Muscle of leg (tissue), 11 donors: ENCODE measurements around the gene FAM124A. TPM values are rescaled to one million over a fixed set of nuclear protein-coding genes. Genes with fewer than 3 reads are reported as not detected.

Experiments
- DNase-seq: peaks from one replicate; pipeline ENCODE4 v3.0.0; 2013
- H3K27ac ChIP-seq: one replicate; pipeline ENCODE4 v1.5.1; 2013; ENCODE audit warnings: mild to moderate bottlenecking, low read length, control low read depth
- H3K27me3 ChIP-seq: one replicate; pipeline ENCODE4 v1.6.1; 2013; ENCODE audit warnings: low read length; ENCODE audit not compliant: control insufficient read depth, insufficient read depth
- H3K36me3 ChIP-seq: one replicate; pipeline ENCODE4 v1.6.1; 2013; ENCODE audit warnings: low read length; ENCODE audit not compliant: control insufficient read depth, insufficient read depth
- H3K4me1 ChIP-seq: one replicate; pipeline ENCODE4 v1.6.1; 2013; ENCODE audit warnings: low read length; ENCODE audit not compliant: control insufficient read depth, insufficient read depth
- H3K4me3 ChIP-seq: one replicate; pipeline ENCODE4 v1.5.1; 2013; ENCODE audit warnings: low read length, control low read depth
- H3K9me3 ChIP-seq: replicated peaks from 2 replicates; pipeline ENCODE4 v1.6.1; 2013; ENCODE audit warnings: low read depth, low read length; ENCODE audit not compliant: control insufficient read depth
- WGBS: methylation state at CpG from one replicate; pipeline ENCODE4 v1.1.5; 2013; ENCODE audit warnings: missing lambda C conversion rate; ENCODE audit not compliant: insufficient coverage; 5-methylcytosine and 5-hydroxymethylcytosine counted together
- polyA plus RNA-seq, 8 donors: library from polyadenylated mRNA; unstranded; fragments of 120-200 nt; gene quantifications; one replicate each; pipeline versions ENCODE4 v1.2.1 to v1.2.3, GENCODE V29; 2013; ENCODE audit warnings: inconsistent platforms in 1 of 8, low replicate concordance in 1 of 8; ENCODE audit not compliant: insufficient read length in 8 of 8, insufficient read depth in 1 of 8
- total RNA-seq: library from RNA; stranded (reverse); fragments of 120-200 nt; gene quantifications from one replicate; pipeline ENCODE4 v1.2.4, GENCODE V29; 2013

Gene FAM124A
- total and polyA plus RNA-seq, 9 donors: 1.2 to 2.0 (median 1.6) TPM

DNA sequence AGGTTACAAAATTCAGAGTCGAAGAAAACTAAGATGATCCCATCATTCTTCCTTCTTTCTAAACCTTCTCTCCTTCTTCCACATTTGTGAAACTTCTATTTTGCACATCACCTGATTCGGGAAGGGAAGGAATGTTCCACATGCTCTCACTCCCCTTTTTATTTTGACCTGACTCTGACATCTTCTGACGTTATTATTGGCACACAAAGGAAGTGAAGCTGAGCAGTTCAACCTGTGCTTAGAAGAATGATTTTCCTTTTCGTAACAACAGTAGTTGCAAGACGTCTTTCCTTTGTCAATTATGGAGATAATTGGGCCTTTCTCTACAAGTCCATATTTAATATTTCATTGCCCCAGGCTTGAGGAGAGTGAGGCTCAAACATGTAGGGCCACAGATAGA lies 18.0 kb downstream of the FAM124A start:
- Histone ChIP-seq H3K4me3 (no peak overlapping the region), H3K27ac (no peak overlapping the region), H3K9me3 (no peaks in the 10 kb centered on the region), H3K27me3 (peaks cover 3% of the 10 kb centered on the region), H3K4me1 (peaks cover 7% of the 10 kb centered on the region), H3K36me3 (no peaks in the 10 kb centered on the region)
- peak; percentile 25 for DNase-seq
- WGBS: no CpG with 5 or more reads among the region's 5 CpGs

DNA sequence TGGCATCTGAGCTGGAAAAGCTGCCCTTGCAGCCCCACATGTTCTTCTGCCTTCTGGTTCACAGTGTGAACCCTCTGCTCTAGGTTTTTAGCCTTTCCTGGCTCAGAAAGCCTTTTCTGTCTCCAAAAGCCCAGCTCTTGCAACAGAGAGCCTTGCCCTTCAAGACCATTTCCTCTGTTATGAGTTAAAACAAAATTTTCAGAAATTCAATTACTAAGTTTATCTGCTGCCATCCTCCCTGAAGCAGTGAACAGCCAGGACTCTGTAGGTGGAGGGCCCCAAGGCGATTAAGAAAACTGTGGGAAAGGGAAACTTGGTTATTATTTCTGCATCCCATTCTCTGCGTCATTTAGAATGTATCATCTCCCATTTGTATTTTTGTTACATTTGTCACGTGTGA lies 18.8 kb downstream of the FAM124A start:
- H3K4me3 ChIP-seq: no peak overlapping the region
- no peaks in the 10 kb centered on the region for H3K36me3 ChIP-seq
- peaks cover 3% of the 10 kb centered on the region for H3K27me3 ChIP-seq
- H3K9me3 ChIP-seq: no peaks in the 10 kb centered on the region
- H3K27ac ChIP-seq: no peak overlapping the region
- no peak for DNase-seq
- no CpG with 5 or more reads among the region's 3 CpGs for WGBS
- H3K4me1 ChIP-seq: peaks cover 4% of the 10 kb centered on the region

DNA sequence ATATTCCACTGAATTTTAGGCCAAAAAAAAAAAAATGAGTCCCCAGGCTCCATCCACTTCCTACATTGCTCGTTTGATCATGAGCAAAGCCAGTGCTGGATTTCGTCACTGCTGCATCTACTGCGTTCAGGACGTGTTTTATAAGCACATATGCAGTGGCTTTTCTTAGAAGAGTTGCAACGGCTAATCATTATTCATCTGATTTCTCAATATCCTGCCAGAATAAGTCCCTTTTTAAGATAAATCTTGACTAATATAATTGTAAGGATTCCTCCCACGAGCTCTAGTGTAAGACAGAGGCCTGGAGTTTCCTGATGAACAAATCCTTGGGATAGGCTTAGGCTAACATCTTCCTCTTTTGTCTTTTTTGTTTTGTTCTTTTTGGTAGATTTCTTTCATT lies 19.5 kb downstream of the FAM124A start:
- H3K9me3 ChIP-seq: no peaks in the 10 kb centered on the region
- WGBS: 33% methylated on average over 1 of the region's 6 CpGs
- no peak overlapping the region for H3K4me3 ChIP-seq
- no peaks in the 10 kb centered on the region for H3K36me3 ChIP-seq
- peaks cover 7% of the 10 kb centered on the region for H3K27me3 ChIP-seq
- no peak for DNase-seq
- peaks cover 8% of the 10 kb centered on the region for H3K4me1 ChIP-seq
- no peak overlapping the region for H3K27ac ChIP-seq

DNA sequence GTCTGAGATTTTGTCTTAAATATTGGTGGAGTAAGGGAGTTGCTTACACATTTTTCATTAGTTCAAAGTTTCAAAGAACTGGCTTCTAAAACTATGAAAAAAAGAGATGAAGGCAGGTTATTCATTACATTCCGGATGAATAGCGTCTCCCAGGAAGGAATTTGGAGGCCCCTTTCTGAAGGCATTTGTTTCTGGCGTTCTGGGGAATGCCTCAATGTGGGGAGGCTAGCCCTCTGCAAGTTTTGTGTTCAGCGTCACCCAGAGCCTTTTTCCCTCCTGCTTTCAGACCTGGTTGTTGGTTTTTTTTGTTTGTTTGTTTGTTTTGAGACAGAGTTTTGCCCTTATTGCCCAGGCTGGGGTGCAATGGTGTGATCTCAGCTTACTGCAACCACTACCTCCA lies 21.0 kb downstream of the FAM124A start:
- no peak overlapping the region for H3K4me3 ChIP-seq
- peaks cover 13% of the 10 kb centered on the region for H3K4me1 ChIP-seq
- H3K9me3 ChIP-seq: no peaks in the 10 kb centered on the region
- H3K27me3 ChIP-seq: peaks cover 7% of the 10 kb centered on the region
- WGBS: 80% methylated on average over 1 of the region's 4 CpGs
- H3K36me3 ChIP-seq: peaks cover under 1% of the 10 kb centered on the region
- no peak overlapping the region for H3K27ac ChIP-seq
- no peak for DNase-seq

DNA sequence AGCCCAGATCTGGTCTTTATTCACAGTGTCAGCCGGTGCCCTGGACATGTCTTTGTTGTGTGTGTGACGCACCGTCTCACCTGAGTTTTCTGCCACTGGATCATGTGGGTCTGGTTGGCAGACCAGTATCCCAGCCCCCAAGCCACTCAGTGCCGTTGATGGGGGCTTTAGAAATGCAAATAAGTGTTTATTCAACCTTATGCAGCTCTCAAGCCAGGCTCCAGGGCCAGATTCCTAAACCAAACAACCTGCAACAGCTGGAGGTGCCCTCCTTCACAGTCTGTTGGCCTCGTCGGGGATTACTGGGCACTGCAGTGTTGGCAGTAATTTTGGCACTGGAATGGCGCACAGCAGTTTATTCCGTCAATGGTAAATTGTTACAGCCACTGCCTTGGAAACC lies 21.6 kb downstream of the FAM124A start:
- Histone ChIP-seq H3K27ac (no peak overlapping the region), H3K36me3 (peaks cover 2% of the 10 kb centered on the region), H3K4me1 (peaks cover 13% of the 10 kb centered on the region), H3K27me3 (peaks cover 7% of the 10 kb centered on the region), H3K9me3 (no peaks in the 10 kb centered on the region), H3K4me3 (no peak overlapping the region)
- 68% methylated on average over 6 of the region's 8 CpGs for WGBS
- DNase-seq: peak; percentile 26

DNA sequence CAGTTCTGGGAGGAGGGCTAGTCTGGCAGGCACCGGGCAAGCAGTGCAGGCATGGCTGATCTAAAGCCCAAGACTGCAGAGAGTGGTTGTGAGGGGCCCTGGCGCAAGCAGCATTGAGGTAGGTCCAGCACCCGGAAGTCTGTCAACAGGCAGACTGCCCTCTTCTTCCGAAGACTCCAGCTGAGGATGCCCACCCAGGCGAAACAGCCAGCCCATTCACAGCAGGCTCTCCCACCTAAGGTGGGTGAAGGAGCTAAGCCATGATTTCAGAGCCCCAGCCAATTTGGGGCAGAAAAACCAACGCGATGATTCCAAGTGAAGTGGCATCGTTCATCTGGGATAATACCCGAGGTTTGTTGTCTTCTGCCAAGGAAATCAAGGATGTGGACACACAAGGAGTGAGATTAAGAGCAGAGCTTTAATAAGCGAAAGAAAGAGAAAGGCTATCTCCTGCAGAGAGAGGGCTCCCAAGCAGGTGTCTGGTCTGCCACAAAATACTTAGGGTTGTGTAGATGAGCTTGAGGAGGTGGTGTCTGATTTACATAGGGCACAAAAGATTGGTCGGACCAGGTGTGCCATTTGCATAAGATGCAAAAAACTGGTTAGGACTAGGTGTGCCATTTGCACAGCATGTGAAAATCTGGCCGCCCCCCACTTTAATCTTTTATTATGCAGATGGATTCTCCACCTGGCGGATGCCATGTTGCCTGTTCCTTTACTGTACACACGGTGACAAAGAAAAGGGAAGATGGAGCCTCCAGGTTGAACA lies 22.6 kb downstream of the FAM124A start:
- peaks cover 2% of the 10 kb centered on the region for H3K36me3 ChIP-seq
- 71% methylated on average over 13 of the region's 14 CpGs for WGBS
- H3K9me3 ChIP-seq: no peaks in the 10 kb centered on the region
- no peak for DNase-seq
- H3K27me3 ChIP-seq: peaks cover 7% of the 10 kb centered on the region
- peaks cover 13% of the 10 kb centered on the region for H3K4me1 ChIP-seq
- H3K27ac ChIP-seq: no peak overlapping the region
- H3K4me3 ChIP-seq: no peak overlapping the region

DNA sequence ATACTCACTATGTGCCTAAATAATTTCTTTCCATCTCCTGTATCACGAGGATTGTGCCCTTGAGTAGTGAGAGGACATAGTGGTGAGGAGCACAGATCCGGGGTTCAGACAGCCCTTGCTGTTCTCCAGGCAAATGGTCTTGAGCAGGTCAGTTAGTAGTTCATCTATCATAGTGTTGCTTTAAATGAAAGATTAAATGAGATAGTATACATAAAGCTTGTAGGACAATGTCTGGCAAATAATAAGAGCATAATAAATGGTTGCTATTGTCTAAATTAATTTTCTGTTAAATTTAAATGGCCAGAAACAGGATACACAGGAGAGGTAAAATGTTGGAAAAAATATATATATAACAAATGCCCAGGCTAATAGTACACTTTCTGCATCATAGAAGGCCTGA lies 23.4 kb downstream of the FAM124A start:
- Histone ChIP-seq H3K4me1 (peaks cover 13% of the 10 kb centered on the region), H3K27me3 (peaks cover 7% of the 10 kb centered on the region), H3K27ac (no peak overlapping the region), H3K36me3 (peaks cover 2% of the 10 kb centered on the region), H3K4me3 (no peak overlapping the region), H3K9me3 (no peaks in the 10 kb centered on the region)
- DNase-seq: no peak
- 80% methylated on average over 1 of the region's 2 CpGs for WGBS

DNA sequence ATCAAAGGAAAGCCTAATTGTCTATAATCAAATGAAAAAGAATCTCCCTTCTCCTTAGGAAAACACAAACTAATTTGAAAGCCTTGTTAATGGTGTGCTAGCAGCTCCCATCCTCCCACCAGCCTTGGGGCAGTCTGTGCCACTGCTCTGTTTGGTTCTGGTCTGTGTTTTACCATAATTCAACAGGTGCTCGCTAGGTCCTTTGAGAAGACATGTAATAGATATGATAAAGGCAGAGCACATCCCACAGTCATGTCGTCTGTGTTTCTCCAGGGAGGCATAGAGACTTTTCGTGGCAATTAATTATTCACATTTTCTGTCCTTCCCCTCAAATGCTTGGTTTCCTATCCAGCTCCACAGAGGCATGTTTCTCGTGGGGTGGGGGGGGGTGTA lies 23.8 kb downstream of the FAM124A start:
- H3K4me1 ChIP-seq: peaks cover 13% of the 10 kb centered on the region
- no peak overlapping the region for H3K27ac ChIP-seq
- WGBS: no CpG with 5 or more reads among the region's 4 CpGs
- H3K9me3 ChIP-seq: no peaks in the 10 kb centered on the region
- DNase-seq: no peak
- H3K36me3 ChIP-seq: peaks cover 2% of the 10 kb centered on the region
- peaks cover 7% of the 10 kb centered on the region for H3K27me3 ChIP-seq
- no peak overlapping the region for H3K4me3 ChIP-seq

DNA sequence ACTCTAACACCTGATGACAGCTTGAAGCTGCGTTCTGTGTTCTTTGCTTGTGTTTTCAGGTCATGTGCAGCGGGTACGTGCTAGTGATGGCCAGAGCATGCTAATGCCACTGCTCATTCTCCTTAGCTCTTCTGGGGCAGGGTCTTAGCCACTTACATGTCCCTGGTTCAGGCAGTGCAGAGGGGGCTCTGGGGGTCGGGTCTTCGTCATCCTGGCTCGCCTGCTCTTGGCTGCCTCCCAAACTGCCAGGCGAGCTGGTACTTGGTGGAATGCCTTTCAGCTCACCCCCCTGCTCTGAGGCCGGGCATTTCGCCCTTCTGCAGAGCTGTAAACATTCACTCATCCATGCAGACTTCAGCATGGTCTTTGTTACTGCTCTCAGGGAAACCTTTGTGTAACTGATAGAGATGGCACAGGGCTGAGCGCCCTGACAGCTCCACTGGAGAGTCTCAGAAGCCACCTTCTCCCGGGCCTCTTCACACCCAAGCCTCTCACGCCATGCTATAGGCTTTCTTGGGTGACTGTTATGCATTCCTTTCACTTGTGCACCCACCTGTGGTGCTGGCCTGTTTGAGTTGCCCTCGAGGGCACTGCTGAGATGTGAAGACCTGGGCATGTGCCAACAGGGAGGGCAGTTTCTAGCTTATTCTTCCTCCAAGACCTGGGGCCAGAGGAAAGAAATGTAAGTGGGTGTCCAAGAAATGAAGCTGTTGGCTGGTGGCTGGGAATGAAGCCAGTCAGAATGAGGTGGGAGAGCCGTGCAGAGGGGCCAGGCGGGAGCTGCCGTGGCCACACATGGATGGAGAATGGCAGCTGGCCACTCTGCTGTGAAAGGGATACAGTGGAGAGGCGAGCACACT lies 24.4 kb downstream of the FAM124A start:
- no peak overlapping the region for H3K27ac ChIP-seq
- no peaks in the 10 kb centered on the region for H3K9me3 ChIP-seq
- H3K4me3 ChIP-seq: no peak overlapping the region
- DNase-seq: no peak
- H3K4me1 ChIP-seq: peaks cover 13% of the 10 kb centered on the region
- peaks cover 7% of the 10 kb centered on the region for H3K27me3 ChIP-seq
- WGBS: 59% methylated on average over 12 of the region's 17 CpGs
- peaks cover 2% of the 10 kb centered on the region for H3K36me3 ChIP-seq

DNA sequence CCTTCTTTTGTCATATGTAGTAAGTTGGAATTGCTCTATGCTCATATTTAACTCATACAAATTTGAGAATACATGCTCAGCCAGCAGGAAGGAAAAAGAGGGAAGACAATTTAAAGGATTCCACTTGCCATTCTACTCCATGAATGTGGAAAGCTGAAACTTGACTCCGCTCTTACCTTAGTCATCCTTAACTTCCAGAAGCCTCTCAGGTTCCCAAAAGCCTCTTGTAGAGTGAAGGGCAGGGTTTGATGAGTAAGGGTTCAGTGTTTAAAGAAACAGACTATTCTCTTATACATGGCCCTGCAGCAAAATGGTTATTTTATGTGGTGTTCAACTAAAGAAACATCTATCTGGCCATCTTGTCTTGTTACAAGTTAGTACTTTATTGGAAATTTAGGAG lies 27.1 kb downstream of the FAM124A start:
- Histone ChIP-seq H3K27ac (no peak overlapping the region), H3K27me3 (peaks cover 4% of the 10 kb centered on the region), H3K4me1 (peaks cover 10% of the 10 kb centered on the region), H3K4me3 (no peak overlapping the region), H3K9me3 (no peaks in the 10 kb centered on the region), H3K36me3 (peaks cover 2% of the 10 kb centered on the region)
- WGBS: no CpG with 5 or more reads among the region's 1 CpG
- no peak for DNase-seq
